Lower leg skin (tissue), 4 donors: ENCODE data around the gene PCP2. TPM values are rescaled to one million over a fixed set of nuclear protein-coding genes. Genes with fewer than 3 reads are reported as not detected.

Experiments used
- DNase-seq, 2 donors: peaks; one replicate each; pipeline ENCODE4 v3.0.0-alpha.2; 2019; ENCODE audit warnings: low spot score in 2 of 2
- H3K4me3 ChIP-seq: fragments of 200-600 bp; sonication (generic); 2 replicates; pipeline ENCODE4 v1.5.1; 2017; ENCODE audit warnings: mild to moderate bottlenecking, low read depth; ENCODE audit not compliant: poor library complexity, severe bottlenecking
- POLR2A ChIP-seq, 2 donors: fragments of 450-650 bp; IDR thresholded peaks; one replicate each; pipeline ENCODE4 v1.6.1; 2016 to 2017; ENCODE audit warnings: antibody characterized with exemption in 2 of 2, mild to moderate bottlenecking in 1 of 2, moderate library complexity in 1 of 2
- WGBS, 2 donors: methylation state at CpG; one replicate each; pipeline ENCODE4 v1.1.5; 2018; 5-methylcytosine and 5-hydroxymethylcytosine counted together
- intact Hi-C: fragments of 100-400 bp; cut with DNase I; formaldehyde crosslinking; loops from one replicate; pipeline ENCODE4 v1.15.0; 2023; ENCODE audit warnings: low total_unique reads
- total RNA-seq, 4 donors: library from RNA; depleted of rRNA; stranded (reverse); fragments of >200 nt; gene quantifications; one replicate each; pipeline ENCODE4 v1.1.0, GENCODE V29; 2016
- TF ChIP-seq, protein P1 (sequence below), 3 donors: fragments of 450-650 bp; IDR thresholded peaks; one replicate each; pipeline ENCODE4 v1.5.1; 2016; ENCODE audit warnings: antibody characterized with exemption in 3 of 3, mild to moderate bottlenecking in 3 of 3, moderate library complexity in 2 of 3

Gene PCP2
- total RNA-seq, 4 donors from 2014 or later, result 1.1 to 6.5 (median 4.2) TPM; not detected in 1

DNA sequence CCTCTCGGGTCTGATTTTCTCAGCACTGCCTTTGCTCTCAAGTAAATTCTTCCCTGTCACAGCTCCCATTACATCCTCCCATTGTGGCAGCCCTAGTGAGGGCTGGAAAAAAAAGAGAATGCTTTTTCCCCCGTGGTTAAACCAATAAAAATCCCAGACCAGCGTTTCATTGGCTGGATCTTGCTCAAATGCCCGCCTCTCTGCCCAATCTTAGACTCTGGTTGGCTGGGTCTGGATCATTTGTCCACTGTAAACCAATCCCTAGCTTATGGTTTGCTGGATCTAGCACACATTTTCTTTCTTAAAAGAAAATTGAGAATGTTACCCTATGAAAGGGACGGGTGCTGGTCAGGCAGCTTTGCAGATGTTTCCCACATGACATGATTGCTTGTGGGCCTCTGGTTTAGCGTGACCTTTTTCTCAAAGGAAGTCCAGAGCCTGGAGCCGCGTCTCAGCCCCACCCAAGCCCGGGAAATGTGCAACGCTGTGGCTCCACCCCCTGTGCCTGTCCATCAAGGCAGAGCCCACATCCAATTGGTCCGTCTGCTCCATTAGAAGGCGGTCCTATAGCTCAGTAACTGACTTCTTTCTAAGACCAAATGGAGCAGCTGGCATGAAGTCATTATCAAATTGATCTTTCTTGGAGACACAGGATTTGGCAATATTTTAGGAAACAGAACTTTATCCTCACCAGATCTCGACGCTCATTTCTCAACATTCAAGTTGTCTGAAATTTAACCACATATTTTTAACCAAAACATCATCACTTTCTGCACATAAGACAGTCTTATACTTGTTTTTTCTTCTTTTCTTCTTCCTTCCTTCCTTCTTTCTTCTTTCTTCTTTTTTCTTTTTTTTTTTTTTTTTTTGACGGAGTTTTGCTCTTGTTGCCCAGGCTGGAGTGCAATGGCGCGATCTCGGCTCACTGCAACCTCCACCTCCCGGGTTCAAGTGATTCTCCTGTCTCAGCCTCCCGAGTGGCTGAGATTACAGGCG lies 40.8 kb upstream of the PCP2 start:
- peak; percentile 83 to 94 for DNase-seq
- no peak overlapping the region for H3K4me3 ChIP-seq
- intact Hi-C loops, result no loop called here
- TF ChIP-seq, protein P1, sequence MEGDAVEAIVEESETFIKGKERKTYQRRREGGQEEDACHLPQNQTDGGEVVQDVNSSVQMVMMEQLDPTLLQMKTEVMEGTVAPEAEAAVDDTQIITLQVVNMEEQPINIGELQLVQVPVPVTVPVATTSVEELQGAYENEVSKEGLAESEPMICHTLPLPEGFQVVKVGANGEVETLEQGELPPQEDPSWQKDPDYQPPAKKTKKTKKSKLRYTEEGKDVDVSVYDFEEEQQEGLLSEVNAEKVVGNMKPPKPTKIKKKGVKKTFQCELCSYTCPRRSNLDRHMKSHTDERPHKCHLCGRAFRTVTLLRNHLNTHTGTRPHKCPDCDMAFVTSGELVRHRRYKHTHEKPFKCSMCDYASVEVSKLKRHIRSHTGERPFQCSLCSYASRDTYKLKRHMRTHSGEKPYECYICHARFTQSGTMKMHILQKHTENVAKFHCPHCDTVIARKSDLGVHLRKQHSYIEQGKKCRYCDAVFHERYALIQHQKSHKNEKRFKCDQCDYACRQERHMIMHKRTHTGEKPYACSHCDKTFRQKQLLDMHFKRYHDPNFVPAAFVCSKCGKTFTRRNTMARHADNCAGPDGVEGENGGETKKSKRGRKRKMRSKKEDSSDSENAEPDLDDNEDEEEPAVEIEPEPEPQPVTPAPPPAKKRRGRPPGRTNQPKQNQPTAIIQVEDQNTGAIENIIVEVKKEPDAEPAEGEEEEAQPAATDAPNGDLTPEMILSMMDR (IDR thresholded peaks at IDR 0.05), result no peak
- TF ChIP-seq POLR2A (IDR thresholded peaks at IDR 0.05), result no peak
- WGBS, 2 donors, result 49 to 50% methylated on average over 20 to 21 of the region's 21 CpGs

DNA sequence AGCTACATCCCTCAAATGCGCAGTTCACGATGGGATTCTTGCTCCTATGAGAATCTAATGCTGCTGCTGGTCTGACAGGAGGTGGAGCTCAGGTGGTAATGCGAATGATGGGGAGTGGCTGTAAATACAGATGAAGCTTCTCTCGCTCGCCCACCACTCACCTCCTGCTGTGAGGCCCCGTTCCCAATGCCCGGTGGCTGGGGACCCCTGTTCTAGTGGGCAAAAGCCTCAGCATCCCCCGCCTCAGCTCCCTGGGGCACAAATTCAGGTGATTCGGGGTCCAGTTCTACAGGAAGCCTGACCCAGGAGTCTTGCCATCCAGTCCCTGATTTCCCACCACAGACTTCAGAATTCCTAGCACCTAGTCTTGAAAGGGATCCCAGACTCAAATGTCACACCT lies 39.0 kb upstream of the PCP2 start:
- intact Hi-C loops, result no loop called here
- WGBS, 2 donors, result 52 to 58% methylated on average over 9 of the region's 9 CpGs
- DNase-seq, result no peak
- TF ChIP-seq, protein P1 (IDR thresholded peaks at IDR 0.05), result no peak
- no peak for TF ChIP-seq POLR2A (IDR thresholded peaks at IDR 0.05)
- no peak overlapping the region for H3K4me3 ChIP-seq

DNA sequence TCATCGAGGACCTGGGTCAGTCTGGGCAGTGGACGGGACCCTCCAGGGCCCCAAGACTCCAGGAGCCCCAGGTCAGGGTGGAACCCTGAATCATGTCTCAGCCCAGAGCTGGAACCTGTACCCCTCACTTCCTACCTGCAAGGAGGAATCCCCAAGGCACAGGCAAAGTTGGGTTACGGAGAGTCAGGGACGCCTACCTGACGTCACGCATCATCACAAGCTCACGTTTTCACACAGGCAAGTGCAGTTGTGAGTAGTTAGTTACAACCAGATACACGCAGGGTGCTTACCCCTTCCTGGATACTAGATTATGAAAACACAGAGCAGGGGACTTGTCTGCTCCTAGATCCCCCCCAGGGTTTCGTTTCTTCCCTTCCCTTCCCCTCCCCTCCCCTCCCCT lies 37.3 kb upstream of the PCP2 start:
- no peak overlapping the region for H3K4me3 ChIP-seq
- DNase-seq, result no peak
- 30 to 32% methylated on average over 8 to 9 of the region's 9 CpGs for WGBS, 2 donors
- intact Hi-C loops, result no loop called here
- no peak for TF ChIP-seq POLR2A (IDR thresholded peaks at IDR 0.05)
- TF ChIP-seq, protein P1 (IDR thresholded peaks at IDR 0.05), result no peak

DNA sequence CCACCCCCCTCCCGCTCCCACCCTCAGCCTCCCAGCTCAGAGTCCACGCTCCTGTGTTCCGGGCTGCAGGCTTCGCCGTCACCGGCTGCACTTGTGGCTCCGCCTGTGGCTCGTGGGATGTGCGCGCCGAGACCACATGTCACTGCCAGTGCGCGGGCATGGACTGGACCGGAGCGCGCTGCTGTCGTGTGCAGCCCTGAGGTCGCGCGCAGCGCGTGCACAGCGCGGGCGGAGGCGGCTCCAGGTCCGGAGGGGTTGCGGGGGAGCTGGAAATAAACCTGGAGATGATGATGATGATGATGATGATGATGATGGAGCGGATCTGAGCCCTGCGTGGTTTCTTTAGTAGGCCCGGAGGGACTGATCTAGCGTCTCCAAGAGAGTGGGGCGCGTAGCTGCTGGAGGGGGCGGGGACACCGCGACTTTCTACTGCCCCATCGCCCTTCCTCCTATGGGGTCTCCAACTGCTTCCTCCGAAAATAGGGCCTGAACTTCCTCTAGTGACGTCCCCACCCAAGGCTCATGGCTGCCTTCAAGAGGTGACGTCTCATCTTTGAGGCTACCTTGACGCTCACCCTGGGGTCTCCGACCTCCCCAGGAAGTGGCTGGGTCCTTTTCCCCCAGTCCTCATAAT lies 36.7 kb upstream of the PCP2 start:
- intact Hi-C loops, result no loop called here
- H3K4me3 ChIP-seq, result no peak overlapping the region
- no peak for TF ChIP-seq POLR2A (IDR thresholded peaks at IDR 0.05)
- TF ChIP-seq, protein P1 (IDR thresholded peaks at IDR 0.05), result no peak
- WGBS, 2 donors, result 2% methylated on average over 25 to 41 of the region's 43 CpGs
- no peak for DNase-seq

DNA sequence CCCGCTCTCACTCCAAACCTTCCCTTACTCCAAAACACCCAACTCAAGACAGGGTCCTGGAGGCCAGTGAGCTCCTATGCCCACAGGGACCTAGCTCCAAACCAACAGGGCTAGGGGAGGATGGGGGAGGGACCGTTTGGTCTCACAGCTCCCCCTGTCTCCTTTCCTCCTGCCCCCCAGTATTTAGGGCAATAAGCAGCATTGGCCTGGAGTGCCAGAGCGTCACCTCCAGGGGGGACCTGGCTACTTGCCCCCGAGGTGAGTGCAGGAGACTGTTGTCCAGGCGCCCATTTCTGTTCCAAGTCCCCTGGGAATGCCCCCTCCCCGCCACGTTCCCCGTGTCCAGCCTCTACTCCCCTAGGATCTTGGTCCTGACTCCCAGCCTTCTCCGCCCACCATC lies 36.1 kb upstream of the PCP2 start:
- WGBS, 2 donors, result 35 to 38% methylated on average over 9 of the region's 9 CpGs
- no peak for TF ChIP-seq POLR2A (IDR thresholded peaks at IDR 0.05)
- TF ChIP-seq, protein P1 (IDR thresholded peaks at IDR 0.05), result no peak
- intact Hi-C loops, result no loop called here
- DNase-seq, result no peak
- H3K4me3 ChIP-seq, result no peak overlapping the region
